ENCODE measurements around the gene HIGD1B.

HIGD1B gene

GRCh38 chr17:44880062-44880461, 32.4 kb downstream of the HIGD1B start:
- no peak for DNase-seq

DNA sequence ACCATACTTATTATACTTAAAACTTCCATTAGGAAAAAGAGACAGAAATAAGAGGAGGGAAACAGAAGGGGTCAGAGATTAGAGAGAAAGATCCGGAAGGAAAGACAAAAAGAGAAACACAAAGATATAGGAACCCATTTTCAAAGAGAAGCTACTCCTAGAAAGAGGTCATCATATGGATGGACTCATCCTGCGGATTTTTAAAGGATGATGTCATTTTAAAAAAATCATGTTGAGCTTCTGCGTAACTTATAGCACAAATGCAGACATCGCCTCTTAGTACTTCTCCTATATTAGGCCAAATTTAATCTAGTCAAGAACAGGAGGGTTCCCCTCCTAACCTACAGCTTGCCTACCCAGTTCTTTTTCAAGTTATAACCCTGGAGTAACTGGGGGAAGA, 33.5 kb downstream of the HIGD1B start:
- no peak for DNase-seq

- no peak for DNase-seq
Measured at GRCh38 chr17:44884941-44885340, 37.3 kb downstream of the HIGD1B start.

- no peak for DNase-seq
Measured at GRCh38 chr17:44887016-44887415, 39.3 kb downstream of the HIGD1B start.

DNA sequence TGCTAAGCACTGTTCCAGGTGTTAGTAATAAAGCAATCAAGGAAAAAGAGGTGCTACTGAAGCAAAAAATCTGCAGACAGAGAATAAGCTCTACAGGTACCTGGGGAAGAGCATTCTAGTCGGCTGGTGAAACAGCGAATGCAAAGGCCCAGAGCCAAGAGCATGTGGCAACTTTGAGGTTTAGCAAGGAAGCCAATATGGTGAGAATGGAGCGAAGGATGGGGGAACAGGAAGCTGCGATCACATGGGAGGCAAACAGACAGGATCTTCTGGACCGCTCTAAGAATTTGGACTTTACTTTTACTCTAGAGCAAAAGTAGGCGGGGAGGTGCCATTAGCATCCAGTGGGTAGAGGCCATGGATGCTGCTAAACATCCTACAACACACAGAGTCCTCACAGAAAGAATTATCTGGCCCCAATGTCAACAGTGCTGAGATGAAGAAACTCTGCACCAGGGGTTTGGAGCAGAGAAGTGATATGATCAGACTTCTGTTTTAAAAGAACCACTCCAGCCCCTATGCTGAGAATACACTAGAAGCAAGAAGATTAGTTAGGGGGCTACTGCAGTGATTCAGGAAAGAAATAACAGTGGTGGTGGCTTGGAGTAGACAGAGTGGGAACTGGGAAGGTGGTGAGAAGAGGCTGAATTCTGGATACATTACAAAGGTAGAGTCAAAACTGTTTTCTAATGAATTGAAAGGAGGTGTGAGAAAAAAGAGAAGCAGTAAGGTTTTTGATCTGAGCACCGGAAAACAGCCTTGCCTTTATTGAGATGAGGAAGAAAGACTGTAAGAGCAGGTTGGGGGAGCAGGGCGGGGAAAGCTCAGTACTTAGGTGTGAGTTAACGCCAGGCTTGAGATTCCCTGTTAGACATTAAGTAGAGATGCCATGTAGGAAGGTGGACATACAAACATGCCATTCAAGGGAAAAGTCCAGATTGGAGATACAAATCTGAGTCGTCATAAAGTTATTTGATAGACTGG, 40.6 kb downstream of the HIGD1B start:
- DNase-seq = no peak

GRCh38 chr17:44889003-44889402, 41.3 kb downstream of the HIGD1B start:
- no peak for DNase-seq

DNA sequence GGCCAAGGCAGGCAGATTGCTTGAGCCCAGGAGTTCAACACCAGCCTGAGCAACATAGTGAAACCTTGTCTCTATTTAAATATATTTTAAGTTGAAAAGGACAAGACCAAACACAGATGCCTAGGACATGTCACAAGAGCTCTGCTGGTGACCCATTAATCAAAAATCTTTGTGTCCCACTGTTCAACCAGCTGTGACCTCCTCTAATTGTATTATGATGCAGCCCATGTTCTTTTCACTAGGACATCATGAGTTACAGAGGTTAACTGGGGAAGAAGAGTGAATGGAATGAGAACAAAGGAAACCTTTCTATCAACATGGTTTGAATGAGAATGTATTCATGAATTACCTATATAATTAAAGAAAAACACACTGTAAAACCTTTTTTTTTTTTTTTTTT, 44.6 kb downstream of the HIGD1B start:
- no peak for DNase-seq

DNA sequence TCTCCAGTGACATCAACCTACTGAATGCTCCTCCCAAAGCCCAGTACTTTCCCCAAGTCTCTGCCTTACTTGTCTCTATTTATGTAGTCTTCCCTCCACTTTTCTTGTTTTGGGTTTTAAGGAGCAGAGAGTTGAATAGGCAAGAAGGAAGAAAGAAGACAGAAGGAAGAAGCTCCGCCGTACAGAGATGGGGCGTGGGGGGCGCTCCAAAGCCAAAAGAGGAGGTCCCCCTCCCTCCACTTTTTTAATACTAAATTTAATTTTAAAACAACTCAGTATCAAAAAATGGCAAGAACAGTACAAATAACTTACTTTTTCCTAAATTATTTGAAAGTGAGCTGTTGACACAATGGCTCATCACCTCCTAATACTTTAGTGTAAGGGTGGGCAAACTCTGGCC, 47.0 kb downstream of the HIGD1B start:
- DNase-seq = no peak

- no peak for DNase-seq
Measured at GRCh38 chr17:44898768-44899073, 51.0 kb downstream of the HIGD1B start.

- peak; percentile 88 for DNase-seq
Measured at GRCh38 chr17:44899074-44899782, 51.5 kb downstream of the HIGD1B start, which contains the start of gene EFTUD2. TSS of gene EFTUD2 (minus strand) at chr17:44899445. CDS start at chr17:44894521, 4,924 bp downstream.
